ENCODE results near the gene ELMO2.

Gene ELMO2

DNA sequence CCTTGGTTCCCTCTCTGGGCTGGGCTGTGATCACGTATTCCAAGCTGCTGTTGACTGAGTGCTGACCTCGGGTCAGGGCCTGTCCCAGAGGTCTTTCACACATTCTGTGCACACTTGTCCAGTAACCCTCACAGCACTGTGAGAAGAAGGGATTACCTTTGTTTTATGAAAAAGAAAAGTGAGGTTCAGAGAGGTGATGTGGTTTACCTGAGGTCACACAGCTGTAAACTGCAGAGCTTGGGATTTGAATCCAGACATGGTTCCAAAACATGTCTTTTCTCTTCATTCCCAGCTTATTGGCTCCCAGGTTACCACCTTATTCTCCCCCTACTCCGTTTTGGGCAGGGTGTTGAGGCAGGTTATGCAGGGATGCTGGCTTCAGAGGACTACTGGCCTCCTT lies 69.7 kb downstream of the ELMO2 start:
- in situ Hi-C loops (cut with HindIII; ENCODE audit: low sequenced_read_pairs) = no loop called here

DNA sequence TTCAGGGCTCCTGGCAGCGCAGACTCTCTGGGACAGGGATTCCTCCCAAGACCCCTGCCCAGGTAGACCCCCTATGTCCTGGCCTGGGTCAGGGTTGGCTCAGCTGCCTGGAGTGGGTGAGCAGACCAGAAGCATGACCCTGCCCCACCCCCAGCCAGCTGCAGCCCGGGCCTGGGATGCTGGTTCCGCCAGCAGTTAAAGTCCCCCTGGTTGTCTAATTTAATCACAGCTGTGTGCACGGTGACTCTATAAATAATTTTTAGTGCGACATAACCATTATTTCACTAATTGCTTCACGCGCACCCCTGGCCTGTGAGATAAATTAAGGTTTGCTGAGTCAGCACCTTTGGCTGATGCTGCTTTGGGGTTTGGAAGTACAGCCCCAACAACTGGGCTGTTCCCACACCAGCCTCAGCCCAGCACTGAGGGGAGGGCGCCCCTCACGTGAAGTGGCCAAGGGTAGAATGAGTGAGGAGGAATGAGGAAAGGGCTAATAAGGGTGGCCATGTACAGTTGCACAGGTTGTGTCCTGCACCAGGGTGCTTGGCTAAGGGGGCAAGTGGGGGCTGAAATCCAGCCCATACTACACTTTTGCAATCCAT lies 72.0 kb downstream of the ELMO2 start:
- in situ Hi-C loops (cut with HindIII; ENCODE audit: low sequenced_read_pairs) = no loop called here

DNA sequence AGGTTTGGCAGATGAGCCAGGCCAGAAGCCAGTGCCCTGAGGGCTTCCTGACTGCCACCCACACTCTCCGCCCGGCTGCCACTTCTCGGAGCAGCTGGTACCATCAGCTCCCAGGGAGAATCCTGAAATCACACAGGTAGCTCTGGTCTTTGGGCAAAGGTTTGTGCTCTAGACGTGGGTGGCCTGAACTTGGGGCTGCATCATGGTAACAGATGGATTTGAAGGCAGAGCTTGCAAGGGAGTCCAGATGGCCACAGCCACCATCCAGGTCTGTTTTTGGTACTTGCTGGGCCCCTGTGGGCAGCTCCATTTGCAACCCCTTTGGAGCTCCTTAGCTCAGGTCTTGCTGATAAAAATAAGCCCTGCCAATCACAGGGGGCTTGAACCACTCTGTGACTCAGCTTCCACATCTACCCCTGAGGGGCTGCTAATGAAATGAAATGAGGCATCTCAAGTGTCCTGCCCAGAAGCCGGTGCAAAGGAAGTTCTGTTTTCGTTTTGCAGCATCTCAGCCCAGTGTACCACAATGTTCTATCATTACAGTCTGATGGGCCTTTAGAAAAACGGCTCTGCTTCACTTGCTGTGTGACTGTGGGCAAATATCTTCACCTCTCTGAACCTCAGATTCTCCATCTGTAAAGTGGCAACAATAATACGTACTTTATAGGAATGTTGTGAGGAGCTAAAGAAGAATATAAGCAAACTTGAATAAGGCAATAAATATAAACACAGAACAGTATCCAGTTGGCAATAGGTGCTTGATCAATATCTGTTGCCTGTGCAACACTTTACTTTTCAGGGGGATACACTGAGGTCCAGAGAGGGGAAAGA lies 73.0 kb downstream of the ELMO2 start:
- in situ Hi-C loops (cut with HindIII; ENCODE audit: low sequenced_read_pairs) = no loop called here

DNA sequence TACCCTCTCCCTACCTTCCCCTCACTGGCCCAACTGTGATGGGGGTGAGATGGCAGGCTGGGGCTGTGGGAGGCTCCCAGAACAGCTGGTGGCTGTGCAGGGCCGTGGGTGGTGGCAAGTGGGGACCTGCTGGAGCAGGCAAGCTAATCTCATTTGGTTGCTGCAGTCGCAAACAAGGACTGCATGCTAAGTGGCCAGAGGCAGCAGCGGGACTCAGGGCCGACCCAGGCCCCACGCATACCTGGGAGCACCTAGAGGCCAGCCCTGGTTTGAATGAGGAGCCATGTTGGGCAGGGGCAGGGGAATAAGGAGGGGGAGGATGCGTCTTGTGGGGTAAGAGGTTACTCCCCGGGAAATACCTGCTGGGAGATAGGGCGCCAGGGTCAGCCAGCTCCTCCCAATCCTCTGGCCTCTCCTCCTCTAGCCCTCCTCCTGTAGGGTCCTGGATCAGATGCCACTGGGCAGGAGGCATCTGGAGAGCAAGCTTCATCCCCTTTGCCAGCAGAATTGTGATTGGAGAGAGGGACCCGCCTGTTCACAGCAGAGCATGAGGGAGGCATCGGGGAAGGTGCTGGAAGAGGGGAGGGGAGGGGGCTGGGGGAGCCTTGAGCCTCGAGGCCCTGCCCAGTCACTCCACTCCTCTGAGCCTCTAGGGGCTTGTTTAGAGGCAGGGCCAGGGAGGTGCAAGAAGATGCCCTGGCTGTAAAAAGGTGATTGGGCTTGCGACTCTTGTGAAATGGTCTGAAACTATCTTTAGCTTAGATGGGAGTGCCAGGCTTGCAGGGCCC lies 73.8 kb downstream of the ELMO2 start:
- in situ Hi-C loops (cut with HindIII; ENCODE audit: low sequenced_read_pairs) = no loop called here

DNA sequence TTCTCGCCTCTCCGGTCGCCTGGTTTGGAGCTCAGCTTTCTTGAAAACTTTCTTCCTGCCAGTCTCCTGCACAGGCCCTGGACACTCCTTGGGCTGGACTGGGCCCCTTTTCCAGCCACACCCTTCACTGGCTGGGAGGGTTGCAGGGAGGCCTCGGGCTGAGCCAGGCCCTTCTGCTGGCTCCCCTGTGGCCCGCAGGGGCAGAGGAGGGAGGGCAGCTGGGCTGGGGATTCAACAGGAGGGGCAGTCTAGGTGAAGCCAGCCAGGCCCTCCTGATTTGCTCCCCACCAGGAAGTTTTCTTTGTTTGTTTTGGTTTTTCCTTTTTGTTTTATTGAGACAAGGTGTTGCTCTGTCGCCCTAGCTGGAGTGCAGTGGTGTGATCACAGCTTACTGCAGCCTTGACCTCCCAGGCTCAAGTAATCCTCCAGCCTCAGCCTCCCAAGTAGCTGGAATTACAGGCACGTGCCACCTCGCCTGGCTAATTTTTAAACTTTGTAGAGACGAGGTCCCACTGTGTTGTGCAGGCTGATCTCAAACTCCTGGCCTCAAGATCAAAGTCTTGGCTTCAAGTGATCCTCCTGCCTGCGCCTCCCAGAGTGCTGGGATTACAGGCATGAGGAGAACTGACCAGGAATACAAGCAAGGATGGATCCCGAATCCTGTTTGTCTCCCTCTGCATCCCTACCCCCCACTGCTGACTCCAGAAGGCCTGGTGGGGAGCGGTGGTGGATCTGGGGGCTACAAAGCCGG lies 74.6 kb downstream of the ELMO2 start:
- in situ Hi-C loops (cut with HindIII; ENCODE audit: low sequenced_read_pairs) = no loop called here

DNA sequence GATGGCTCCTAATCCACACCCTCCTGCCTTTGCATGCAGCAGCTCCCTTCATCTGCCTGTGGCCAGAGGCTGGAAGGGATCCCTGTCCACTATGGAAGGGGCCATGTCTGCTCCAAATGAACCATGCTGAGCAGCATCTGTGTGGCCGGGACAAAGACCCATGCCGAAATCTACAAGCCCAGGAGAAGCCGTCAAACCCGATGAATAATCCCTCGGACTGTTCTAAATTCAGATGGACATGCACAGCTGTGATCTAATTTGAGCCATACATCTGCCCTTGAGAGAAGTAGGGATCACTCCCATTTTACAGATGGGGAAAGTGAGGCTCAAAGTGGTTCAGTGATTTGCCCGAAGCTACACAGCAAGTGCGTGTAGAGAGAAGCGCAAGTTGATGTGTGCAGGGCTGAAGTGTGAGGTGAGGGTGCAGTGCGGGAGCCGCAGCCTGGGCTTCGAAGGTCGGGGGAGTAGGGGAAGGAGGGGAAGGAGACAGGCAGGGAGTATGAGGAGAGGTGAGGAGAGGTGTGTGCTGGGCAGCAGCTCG lies 75.5 kb downstream of the ELMO2 start:
- in situ Hi-C loops (cut with HindIII; ENCODE audit: low sequenced_read_pairs) = no loop called here

DNA sequence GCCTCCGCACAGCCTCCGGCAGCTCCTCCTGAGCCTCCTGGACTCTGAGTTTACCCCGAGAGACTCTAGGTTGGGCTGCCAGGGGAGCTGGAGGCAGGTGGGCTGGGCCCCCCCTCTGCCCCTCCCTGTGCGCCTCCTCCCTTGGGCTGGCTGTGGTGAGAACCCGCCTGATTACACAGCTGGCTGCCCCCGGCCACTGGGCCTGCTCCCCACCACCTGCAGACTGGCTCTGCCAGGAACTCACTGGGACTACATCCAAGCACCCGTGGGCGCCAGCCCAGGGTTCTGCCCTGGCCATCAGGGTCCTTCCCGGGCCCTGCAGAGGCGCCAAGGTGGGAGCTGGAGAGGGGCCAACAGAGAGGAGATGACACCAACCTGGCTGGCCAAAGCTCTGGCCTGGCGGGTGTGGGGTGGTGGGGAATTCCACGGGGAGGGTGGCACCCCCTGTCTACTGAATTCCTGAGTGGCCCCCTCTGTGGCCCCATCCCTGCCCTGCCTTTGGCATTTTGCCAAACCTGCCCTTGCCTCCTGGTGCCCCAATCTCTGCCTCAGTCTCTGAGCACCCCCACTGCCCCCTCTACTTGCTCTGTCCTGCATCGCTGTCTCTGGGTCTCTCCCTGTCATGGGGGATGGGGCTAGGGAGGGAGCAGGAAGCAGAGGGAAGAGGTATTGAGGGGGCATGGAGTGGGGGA lies 76.2 kb downstream of the ELMO2 start:
- in situ Hi-C loops (cut with HindIII; ENCODE audit: low sequenced_read_pairs) = no loop called here

DNA sequence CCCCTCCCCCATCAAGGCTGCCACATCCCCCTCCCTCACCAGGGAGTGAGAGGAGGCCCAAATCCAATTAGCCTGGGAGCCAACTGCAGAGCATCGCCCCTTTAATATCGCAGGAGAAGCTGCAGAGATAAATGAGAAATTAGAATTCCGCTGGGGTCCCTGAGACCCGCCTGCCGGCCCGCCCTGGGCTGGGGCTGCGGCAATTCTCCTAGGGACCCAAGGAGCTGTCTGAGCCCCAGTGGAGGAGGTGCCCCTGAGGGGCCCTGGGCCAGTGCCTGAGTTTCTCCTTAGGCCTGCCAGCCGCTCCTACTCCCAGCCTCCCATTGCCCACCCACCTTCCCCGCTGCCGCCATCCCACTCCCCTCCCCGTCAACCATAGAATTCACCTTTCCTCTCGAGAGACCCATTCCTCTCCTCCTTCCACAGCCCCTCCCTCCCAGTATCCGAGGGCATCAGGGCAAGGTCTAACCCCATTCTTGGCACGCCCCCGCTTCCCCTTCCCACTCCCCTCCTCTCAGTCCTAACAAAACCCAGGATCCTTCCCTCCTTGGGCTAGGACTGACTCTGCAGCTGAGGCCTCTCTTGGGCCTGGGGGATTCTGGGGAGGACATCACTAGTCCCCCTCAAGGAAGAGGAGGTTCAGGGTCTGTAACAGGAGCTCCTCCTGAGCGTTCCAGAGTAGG lies 78.1 kb downstream of the ELMO2 start:
- in situ Hi-C loops (cut with HindIII; ENCODE audit: low sequenced_read_pairs) = no loop called here

DNA sequence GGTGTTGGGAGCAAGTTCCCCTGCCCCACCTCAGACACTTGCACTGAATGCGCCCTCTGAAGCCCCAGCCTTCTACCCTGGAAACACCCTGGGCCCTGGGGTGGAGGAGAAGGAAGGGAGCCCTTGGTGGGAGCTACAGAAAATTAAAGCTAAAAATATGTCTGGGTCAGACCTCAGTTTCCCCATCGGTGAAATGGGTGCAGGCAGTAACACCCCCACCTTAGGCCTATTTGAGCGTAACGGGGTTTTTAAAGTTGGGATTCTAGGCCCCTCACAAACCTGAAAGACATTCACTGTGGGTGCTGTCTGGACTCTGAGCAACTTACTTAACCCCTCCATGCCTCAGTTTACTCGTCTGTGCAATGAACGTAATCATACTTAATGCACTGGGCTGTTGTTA lies 78.9 kb downstream of the ELMO2 start:
- in situ Hi-C loops (cut with HindIII; ENCODE audit: low sequenced_read_pairs) = no loop called here

DNA sequence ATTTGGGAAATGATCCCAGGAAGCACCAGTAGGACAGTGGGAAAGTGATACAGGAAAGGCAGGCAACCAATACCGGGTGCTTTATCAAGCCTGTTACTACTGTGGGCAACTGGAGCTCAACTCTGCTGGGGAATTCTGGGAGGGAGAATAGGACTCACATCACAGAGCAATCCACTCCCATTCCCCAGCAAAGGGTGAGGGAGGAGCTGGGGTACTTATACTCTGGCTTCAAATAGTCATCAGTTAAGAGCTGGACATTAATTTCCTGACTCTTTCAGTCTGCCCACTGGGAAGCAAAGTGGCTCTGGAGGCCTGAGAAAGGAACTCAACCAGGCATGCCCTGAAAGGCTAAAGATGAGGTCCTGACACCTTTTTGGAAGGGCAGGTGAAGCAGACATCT lies 80.6 kb downstream of the ELMO2 start:
- in situ Hi-C loops (cut with HindIII; ENCODE audit: low sequenced_read_pairs) = no loop called here

DNA sequence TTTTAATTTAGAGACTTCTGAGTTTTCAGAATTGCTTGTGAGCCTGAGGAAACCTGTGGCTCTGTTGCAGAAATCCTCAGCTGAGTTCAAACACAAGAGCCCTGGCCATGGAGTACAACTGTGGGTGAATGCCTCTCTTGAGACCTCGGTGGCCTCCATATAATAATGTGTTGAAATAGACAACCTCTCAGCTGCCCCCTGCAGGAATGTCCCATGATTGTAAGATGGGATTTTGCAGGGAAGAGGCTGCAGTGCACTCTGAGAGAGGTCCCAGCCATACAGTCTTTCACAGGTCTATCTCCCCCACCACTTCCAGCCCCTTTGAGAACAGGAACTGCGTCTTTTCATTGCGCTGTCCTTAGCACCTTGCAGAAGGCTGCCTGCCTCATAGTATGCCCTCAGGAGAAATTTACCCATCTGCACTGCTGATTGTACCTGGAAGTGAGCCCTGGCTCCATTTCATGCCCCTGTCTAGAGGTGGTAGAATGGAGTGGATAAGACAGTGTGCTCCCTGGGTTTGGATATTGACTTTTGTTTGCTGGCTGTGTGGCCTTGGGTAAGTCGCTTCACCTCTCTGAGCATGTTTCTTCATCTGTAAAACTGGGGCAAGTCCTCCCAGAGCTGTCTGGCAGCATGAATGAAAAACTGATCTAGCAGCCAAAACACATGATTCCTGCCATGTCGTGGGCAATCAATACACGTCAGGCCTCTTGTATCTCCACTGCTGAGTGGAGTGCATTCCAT lies 81.3 kb downstream of the ELMO2 start:
- in situ Hi-C loops (cut with HindIII; ENCODE audit: low sequenced_read_pairs) = no loop called here

DNA sequence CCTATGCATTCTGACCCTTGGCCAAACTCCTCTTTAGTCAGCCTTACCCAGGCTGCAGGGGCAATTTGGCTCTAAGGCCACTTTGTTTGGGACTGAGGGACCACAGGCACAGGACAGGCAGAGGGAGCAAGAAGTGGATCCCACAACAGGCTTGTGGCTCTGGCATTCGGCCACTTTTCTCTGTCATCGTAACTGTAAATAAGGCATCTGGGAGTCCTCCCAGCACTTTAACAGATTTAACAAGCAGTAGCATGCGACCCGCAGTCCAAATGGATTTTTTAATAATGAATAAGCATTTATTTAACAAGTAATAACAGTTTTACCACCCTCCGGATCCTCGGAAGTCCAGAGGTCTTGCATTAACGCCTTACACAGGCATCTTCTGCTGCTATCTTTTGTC lies 82.0 kb downstream of the ELMO2 start:
- in situ Hi-C loops (cut with HindIII; ENCODE audit: low sequenced_read_pairs) = no loop called here

DNA sequence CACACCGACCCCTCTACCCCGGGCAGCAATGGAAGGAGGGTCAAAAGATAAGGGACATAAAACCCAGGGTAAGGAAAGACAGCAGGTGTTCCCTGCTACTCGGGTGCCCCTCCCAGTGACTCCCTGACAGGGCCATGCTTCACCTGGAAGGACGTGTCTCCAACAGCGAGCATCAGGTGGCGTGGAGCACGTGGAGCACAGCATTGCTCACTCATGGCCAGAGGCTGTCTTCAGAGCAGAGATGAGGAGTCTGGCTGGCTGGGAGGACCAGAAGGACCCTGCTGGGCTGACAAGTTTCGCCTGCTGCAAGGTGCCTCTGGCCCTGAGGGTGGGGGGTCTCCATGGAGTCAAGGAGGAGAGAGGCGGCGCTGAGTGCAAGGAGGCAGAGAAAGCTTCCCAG lies 82.9 kb downstream of the ELMO2 start:
- in situ Hi-C loops (cut with HindIII; ENCODE audit: low sequenced_read_pairs) = no loop called here

DNA sequence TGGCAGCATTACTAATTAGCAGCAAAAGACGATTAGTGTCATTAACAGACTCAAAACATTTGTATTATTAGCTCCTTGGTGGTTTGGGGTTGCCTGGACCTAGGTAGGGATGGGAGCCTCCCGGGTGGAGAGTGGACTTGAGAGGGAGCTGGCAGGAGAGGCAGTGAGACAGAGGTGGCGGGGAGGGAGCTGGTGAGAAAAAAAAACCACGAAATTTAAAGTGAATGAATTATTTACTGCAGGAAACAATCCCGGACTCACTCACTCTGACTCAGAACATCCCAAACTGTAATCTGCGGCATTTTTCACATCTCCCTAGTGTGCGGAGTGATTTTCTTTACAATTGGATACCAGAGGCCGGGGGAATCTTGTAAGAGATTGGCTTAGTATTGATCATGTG lies 83.8 kb downstream of the ELMO2 start:
- in situ Hi-C loops (cut with HindIII; ENCODE audit: low sequenced_read_pairs) = no loop called here

DNA sequence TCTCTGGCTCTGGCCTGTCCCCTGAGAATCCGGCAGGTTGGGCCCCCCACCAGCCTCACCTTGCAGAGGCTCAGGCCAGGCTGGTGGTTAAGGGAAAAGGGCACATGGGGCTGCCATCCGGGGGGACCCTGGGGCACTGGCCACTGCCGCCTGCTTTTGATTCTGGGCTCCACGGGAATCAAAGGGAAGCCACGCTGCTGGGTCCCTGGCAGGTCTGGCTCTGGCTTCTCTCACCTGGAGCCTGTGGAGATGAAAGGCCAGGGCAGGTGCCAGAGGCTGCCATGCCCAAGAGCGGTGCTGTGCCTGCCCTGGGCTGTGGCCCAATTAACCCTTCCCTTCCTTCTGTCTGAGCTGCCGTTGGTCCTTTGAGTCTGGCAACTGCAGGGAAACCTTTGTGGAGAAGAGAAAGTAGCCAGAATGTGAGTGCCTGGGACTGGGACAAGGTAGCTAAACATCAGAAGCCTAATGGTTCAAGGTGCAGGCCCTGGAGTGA lies 88.7 kb downstream of the ELMO2 start:
- in situ Hi-C loops (cut with HindIII; ENCODE audit: low sequenced_read_pairs) = no loop called here

DNA sequence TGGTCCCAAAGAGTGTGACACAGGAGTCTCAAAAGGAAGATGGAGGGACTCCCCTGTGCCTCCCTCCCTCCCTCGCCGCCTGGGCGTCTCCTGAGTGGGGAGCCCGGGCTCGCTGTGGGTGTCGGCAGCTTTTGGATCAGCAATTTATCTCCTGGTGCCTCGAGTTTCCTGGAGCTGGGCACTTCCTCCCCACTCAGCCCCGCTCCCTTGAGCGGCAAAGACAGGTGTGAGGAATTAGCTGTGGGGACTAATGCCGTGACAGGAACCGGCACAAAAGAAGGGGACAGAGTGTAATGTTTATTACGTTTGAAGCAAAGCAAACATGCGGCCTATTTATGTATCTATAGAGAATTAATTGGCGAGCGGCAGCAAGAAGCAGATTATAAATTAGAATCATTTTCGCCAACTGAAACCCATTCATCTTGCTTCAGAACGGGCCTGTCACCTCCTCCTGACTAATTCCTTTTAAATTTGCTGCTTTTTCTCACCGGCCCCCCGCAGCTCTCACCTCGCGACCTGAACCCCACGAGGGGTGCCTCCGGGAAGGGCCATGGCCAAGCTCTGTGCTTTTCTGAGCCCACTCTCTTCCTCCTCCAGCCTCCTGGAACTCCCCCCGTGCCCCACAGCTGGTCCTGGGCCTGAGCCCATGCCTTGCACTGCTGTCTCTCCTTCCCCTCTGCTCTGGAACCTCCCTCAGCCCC lies 89.3 kb downstream of the ELMO2 start:
- in situ Hi-C loops (cut with HindIII; ENCODE audit: low sequenced_read_pairs) = no loop called here

Measured in DLD1 (cell line).